ENCODE results near the gene JAKMIP1.

JAKMIP1 gene

DNA sequence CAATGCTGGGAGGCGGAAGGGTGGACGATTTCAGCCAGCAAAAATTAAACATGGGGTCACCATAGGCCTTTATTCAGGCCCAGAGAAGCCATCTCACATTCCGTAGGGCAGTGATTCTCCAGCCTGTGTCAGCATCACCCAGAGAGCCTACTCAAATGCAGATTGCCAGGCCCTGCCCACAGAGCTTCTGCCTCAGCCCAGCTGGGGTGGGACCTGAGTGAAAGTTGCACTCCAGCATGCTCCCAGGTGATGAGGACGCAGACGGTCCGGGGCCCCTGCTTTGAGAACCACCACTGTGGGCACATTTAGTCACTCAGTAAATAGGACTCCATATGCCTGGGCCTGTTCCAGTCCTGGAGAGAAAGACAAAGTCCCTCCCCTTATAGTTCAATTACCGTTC lies 169.7 kb downstream of the JAKMIP1 start:
- Histone ChIP-seq H3K36me3 (ENCODE audit: control insufficient read depth, insufficient read depth, low read length) (no peaks in the 10 kb centered on the region), H3K4me3 (ENCODE audit: low read depth, low read length) (no peak overlapping the region), H3K79me2 (no peaks in the 10 kb centered on the region), H2AFZ (no peak overlapping the region), H3K27me3 (ENCODE audit: control insufficient read depth, insufficient read depth, low read length) (no peaks in the 10 kb centered on the region), H3K4me2 (ENCODE audit: low read length) (no peak overlapping the region), H3K27ac (no peak overlapping the region), H3K9ac (no peak overlapping the region), H3K4me1 (peaks cover 6% of the 10 kb centered on the region), H3K9me3 (ENCODE audit: control insufficient read depth, low read length) (no peaks in the 10 kb centered on the region)
- TF ChIP-seq, protein P1, sequence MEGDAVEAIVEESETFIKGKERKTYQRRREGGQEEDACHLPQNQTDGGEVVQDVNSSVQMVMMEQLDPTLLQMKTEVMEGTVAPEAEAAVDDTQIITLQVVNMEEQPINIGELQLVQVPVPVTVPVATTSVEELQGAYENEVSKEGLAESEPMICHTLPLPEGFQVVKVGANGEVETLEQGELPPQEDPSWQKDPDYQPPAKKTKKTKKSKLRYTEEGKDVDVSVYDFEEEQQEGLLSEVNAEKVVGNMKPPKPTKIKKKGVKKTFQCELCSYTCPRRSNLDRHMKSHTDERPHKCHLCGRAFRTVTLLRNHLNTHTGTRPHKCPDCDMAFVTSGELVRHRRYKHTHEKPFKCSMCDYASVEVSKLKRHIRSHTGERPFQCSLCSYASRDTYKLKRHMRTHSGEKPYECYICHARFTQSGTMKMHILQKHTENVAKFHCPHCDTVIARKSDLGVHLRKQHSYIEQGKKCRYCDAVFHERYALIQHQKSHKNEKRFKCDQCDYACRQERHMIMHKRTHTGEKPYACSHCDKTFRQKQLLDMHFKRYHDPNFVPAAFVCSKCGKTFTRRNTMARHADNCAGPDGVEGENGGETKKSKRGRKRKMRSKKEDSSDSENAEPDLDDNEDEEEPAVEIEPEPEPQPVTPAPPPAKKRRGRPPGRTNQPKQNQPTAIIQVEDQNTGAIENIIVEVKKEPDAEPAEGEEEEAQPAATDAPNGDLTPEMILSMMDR (IDR thresholded peaks at IDR 0.05), result no peak

DNA sequence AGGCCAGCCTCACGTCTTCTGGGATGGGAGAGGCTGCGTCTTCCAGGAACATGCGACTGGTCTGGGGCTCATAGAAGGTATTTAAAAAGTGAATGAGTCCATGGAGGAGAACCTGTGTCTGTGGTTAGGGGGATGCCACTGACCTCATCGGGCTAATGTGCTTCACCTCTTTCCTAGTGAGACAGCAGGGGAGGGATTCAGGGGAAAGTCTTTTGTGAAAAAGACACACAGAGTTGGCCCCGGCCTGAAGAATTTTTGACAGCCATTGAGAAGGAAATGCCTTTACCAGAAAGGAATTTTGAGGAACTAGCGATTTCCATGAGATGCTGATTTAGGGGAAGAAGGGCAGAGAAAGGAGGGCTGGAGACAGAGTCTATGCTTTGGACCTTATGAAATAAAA lies 171.1 kb downstream of the JAKMIP1 start:
- no peak overlapping the region for H3K4me2 ChIP-seq (ENCODE audit: low read length)
- no peaks in the 10 kb centered on the region for H3K27me3 ChIP-seq (ENCODE audit: control insufficient read depth, insufficient read depth, low read length)

DNA sequence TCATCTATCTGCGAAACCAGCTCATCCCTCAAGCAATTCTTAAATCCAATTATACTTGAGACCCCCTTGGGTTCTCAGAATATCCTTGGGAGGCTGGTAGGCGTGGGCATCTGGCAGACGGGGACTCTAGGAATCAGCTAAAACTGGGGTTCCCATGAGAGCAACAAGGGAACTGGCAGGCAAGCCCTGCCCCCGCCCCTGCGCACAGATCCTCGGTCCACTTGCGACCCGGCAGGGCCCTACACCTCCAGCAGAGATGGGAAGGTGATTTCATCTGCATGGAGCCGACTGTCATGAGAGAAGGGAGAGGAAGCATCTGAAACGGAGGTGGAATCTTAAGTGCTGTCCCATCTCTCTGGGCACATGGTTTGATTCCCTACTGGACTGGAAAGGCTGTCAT lies 172.2 kb downstream of the JAKMIP1 start:
- TF ChIP-seq, protein P1 (IDR thresholded peaks at IDR 0.05), result no peak
- Histone ChIP-seq H2AFZ (no peak overlapping the region), H3K4me2 (ENCODE audit: low read length) (no peak overlapping the region), H3K4me3 (ENCODE audit: low read depth, low read length) (no peak overlapping the region), H3K27ac (no peak overlapping the region), H3K79me2 (no peaks in the 10 kb centered on the region), H3K4me1 (peaks cover 6% of the 10 kb centered on the region), H3K9me3 (ENCODE audit: control insufficient read depth, low read length) (no peaks in the 10 kb centered on the region), H3K36me3 (ENCODE audit: control insufficient read depth, insufficient read depth, low read length) (no peaks in the 10 kb centered on the region), H3K27me3 (ENCODE audit: control insufficient read depth, insufficient read depth, low read length) (no peaks in the 10 kb centered on the region), H3K9ac (no peak overlapping the region)

More for the DNA sequence above, 171.1 kb downstream of the JAKMIP1 start:
- H3K9ac ChIP-seq, result no peak overlapping the region
- no peak overlapping the region for H3K27ac ChIP-seq
- H3K79me2 ChIP-seq, result no peaks in the 10 kb centered on the region
- no peak overlapping the region for H2AFZ ChIP-seq
- TF ChIP-seq, protein P1 (IDR thresholded peaks at IDR 0.05), result no peak
- H3K36me3 ChIP-seq (ENCODE audit: control insufficient read depth, insufficient read depth, low read length), result no peaks in the 10 kb centered on the region
- H3K4me1 ChIP-seq, result peaks cover 6% of the 10 kb centered on the region
- no peaks in the 10 kb centered on the region for H3K9me3 ChIP-seq (ENCODE audit: control insufficient read depth, low read length)
- no peak overlapping the region for H3K4me3 ChIP-seq (ENCODE audit: low read depth, low read length)

DNA sequence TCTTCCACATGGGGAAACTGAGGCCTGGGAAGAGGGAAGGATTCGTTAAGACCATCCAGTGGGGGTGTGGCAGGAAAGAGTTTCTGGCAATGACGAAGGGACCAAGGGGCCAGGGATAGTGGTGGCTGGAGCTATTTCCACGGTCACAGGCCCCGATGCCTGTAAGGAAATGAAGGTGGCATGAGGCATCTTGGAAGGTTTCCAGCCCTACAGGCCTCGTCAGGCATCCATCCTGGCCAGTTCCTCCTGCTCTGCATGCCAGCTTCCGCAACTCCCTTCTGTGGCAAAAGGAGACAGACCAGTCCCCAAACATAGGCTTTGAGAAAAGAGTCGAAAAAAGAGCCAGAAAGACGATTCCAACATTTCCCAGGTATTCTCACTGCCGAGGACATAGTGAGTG lies 173.0 kb downstream of the JAKMIP1 start:
- no peak overlapping the region for H3K4me2 ChIP-seq (ENCODE audit: low read length)

More for the DNA sequence above, 173.0 kb downstream of the JAKMIP1 start:
- Histone ChIP-seq H3K27me3 (ENCODE audit: control insufficient read depth, insufficient read depth, low read length) (no peaks in the 10 kb centered on the region), H3K79me2 (no peaks in the 10 kb centered on the region), H3K9me3 (ENCODE audit: control insufficient read depth, low read length) (no peaks in the 10 kb centered on the region), H3K27ac (no peak overlapping the region), H3K36me3 (ENCODE audit: control insufficient read depth, insufficient read depth, low read length) (no peaks in the 10 kb centered on the region), H3K4me3 (ENCODE audit: low read depth, low read length) (no peak overlapping the region), H3K4me1 (peaks cover 4% of the 10 kb centered on the region), H2AFZ (no peak overlapping the region), H3K9ac (no peak overlapping the region)
- TF ChIP-seq, protein P1 (IDR thresholded peaks at IDR 0.05), result no peak

Data from parathyroid adenoma (tissue), 2 donors.